BJ (cell line): ENCODE data around the gene TCF19. TPM values are rescaled to one million over a fixed set of nuclear protein-coding genes. Genes with fewer than 3 reads are reported as not detected.

Experiments used
- CTCF ChIA-PET: fragments of 350-600 bp; formaldehyde crosslinking; extraction: SDS; loops from one replicate; lab custom pipeline; 2021; ENCODE audit warnings: antibody characterized with exemption, inconsistent platforms; lab: Yijun Ruan, JAX
- POLR2A ChIA-PET: fragments of 300-600 bp; sonication (Branson Sonifier 250); formaldehyde crosslinking; extraction: SDS; loops from one replicate; lab custom pipeline; 2021; ENCODE audit warnings: antibody characterized with exemption; lab: Charles Lee
- DNase-seq: peaks from one replicate; pipeline ENCODE4 v3.0.0-alpha.2; 2011; ENCODE audit warnings: low read depth
- H3K27me3 ChIP-seq: 2 replicates; pipeline ENCODE4 v1.6.0; 2011; ENCODE audit warnings: low read length; ENCODE audit not compliant: control insufficient read depth, insufficient read depth
- H3K36me3 ChIP-seq: 2 replicates; pipeline ENCODE4 v1.5.1; 2011; ENCODE audit warnings: low read length; ENCODE audit not compliant: control insufficient read depth, insufficient read depth
- H3K4me3 ChIP-seq: 2 replicates; pipeline ENCODE4 v1.5.1; 2011; ENCODE audit warnings: low read depth, mild to moderate bottlenecking, control low read depth, low read length
- CTCF ChIP-seq: IDR thresholded peaks from 2 replicates; pipeline ENCODE4 v1.5.1; 2011; ENCODE audit warnings: low read depth, mild to moderate bottlenecking, control low read depth, inconsistent platforms, low read length, moderate library complexity; ENCODE audit not compliant: insufficient read depth
- polyA plus RNA-seq: library from polyadenylated mRNA; depleted of rRNA; stranded (reverse); fragments of >200 nt; gene quantifications from 2 replicates; pipeline ENCODE4 v1.2.3, GENCODE V29; 2011

TCF19 gene
- polyA plus RNA-seq, 1 experiment = 10.4 TPM

DNA sequence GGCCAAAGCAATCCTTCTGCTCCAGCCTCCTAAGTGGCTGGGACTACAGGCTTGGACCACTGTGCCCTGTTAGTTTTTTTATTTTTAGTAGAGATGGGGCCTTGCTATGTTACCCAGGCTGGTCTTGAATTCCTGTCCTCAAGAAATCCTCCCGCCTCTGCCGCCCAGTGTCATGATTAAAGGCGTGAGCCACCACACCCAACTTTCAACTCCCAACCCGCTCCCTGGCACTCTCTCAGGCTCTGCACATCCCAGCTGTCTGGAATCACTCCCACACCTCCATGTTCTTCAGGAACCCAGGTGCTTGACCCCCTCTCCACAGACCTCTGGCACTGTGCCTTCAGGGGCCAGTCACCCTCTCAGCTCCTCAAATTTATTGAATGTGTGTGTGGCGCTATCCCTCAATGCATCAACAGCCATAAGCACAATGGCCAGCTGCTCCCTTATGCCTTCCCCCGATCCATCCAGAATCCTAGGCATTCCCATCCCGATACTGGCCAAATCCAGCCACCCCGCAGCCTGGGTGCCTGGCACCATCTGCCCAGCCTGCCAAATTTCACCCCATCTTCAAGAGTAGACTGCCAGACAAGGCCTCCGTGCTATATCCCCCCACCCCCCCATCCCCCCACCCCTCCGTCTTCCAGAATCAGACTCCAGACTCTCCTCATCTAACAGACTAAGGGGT is 12.7 kb downstream of the TCF19 start:
- no peaks in the 10 kb centered on the region for H3K36me3 ChIP-seq
- ChIA-PET CTCF (interaction anchor here (1.0 to 1.1 kb wide), 4 partner anchors 11 to 195 kb away, joined by 3 to 5 read pairs (median 3); no protein-coding TSS in a partner anchor), POLR2A (no interaction called here)
- no peak overlapping the region for H3K4me3 ChIP-seq
- TF ChIP-seq CTCF = no peak
- DNase-seq = no peak
- H3K27me3 ChIP-seq = no peaks in the 10 kb centered on the region

- ChIA-PET POLR2A (no interaction called here), CTCF (interaction anchor here (0.7 to 1.1 kb wide), 5 partner anchors 12 to 194 kb away, joined by 3 to 5 read pairs (median 3); no protein-coding TSS in a partner anchor)
- Histone ChIP-seq H3K4me3 (no peak overlapping the region), H3K36me3 (no peaks in the 10 kb centered on the region), H3K27me3 (no peaks in the 10 kb centered on the region)
- TF ChIP-seq CTCF = no peak
- DNase-seq = no peak
Observed at GRCh38 chr6:31171931-31172905, 13.8 kb downstream of the TCF19 start.

DNA sequence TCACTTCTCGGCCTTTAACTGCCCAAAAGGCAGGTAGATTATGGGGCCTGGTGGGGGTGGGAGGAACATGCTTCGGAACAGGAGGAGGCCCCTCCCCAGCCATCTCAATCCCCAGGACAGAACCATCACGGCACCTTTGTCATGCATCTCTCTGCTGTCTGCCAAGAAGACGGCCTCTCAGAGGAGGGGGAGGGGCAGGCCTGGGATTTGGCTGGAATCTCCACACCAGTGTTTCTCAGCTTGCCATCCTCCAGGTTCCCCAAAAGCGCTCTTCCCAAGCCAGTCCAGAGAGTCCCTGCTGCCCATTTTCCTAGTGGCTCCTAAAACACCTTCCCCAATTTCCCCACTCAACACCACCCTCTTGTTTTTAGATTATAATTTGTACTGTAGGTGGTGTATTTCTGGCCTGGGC is 14.6 kb downstream of the TCF19 start:
- TF ChIP-seq CTCF = no peak
- no peak for DNase-seq
- no peak overlapping the region for H3K4me3 ChIP-seq
- no peaks in the 10 kb centered on the region for H3K27me3 ChIP-seq
- POLR2A ChIA-PET = no interaction called here
- CTCF ChIA-PET = interaction anchor here (0.7 kb wide), 1 partner anchor 16 kb away, joined by 3 read pairs; no protein-coding TSS in a partner anchor
- H3K36me3 ChIP-seq = no peaks in the 10 kb centered on the region

DNA sequence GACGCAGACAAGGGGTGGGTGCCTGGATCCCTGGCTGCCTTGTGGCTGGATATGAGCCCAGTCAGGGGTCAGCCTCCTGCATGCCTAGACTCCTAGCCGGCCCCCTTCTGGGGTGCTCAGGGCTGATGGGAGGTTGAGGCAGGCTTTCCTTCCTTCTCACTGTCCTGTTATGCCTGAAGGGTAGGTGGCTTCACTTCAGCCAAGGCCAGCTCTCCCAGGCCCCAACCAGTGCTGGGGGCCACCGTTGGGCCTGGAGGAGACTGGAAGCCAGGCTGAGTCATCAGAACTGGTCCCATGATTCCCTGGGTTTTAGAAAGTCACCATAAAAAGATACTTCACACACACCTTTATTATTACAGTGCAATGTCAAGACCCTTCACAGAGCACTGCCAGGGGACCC is 15.0 kb downstream of the TCF19 start:
- no peak for TF ChIP-seq CTCF
- H3K27me3 ChIP-seq = no peaks in the 10 kb centered on the region
- H3K4me3 ChIP-seq = no peak overlapping the region
- CTCF ChIA-PET = no interaction called here
- POLR2A ChIA-PET = no interaction called here
- no peak for DNase-seq
- H3K36me3 ChIP-seq = no peaks in the 10 kb centered on the region

GRCh38 chr6:31174378-31174777 is 16.0 kb downstream of the TCF19 start:
- DNase-seq = no peak
- Histone ChIP-seq H3K4me3 (no peak overlapping the region), H3K27me3 (no peaks in the 10 kb centered on the region), H3K36me3 (no peaks in the 10 kb centered on the region)
- CTCF ChIA-PET = interaction anchor here (0.5 to 1.3 kb wide), 4 partner anchors 18 to 642 kb away, joined by 3 to 6 read pairs (median 3); no protein-coding TSS in a partner anchor
- TF ChIP-seq CTCF = no peak
- POLR2A ChIA-PET = no interaction called here
